ENCODE data around the gene NDUFAF8. TPM values are rescaled to one million over a fixed set of nuclear protein-coding genes. Genes with fewer than 3 reads are reported as not detected.

The NDUFAF8 gene
- total RNA-seq, 2 experiments from 2014 or later: 34.6 to 38.6 TPM

GRCh38 chr17:81232616-81233241, 6.4 kb upstream of the NDUFAF8 start:
- H3K4me1 ChIP-seq (ENCODE audit: insufficient read depth, low read length): peaks cover 22% of the 10 kb centered on the region
- intact Hi-C loops (cut with DNase I, micrococcal nuclease): no loop called here
- H3K36me3 Mint-ChIP-seq (ENCODE audit: low read depth): peaks cover 33% of the 10 kb centered on the region
- H3K9me3 ChIP-seq (ENCODE audit: control insufficient read depth in 1 of 2, insufficient read depth in 1 of 2, low read length in 2 of 2): no peaks in the 10 kb centered on the region
- no peak overlapping the region for H3K4me3 ChIP-seq (ENCODE audit: low read length)
- TF ChIP-seq CTCF (IDR thresholded peaks at IDR 0.05): no peak
- H3K9me3 Mint-ChIP-seq: no peaks in the 10 kb centered on the region
- peaks cover 23% of the 10 kb centered on the region for H3K4me1 Mint-ChIP-seq (ENCODE audit: low read depth)
- ATAC-seq (ENCODE audit: poor library complexity) (no peak), DNase-seq (no peak)
- ChIA-PET CTCF (no interaction called here), POLR2A (no interaction called here)
- H3K4me3 Mint-ChIP-seq: no peak overlapping the region
- no peak overlapping the region for H3K27ac ChIP-seq (ENCODE audit: low read depth in 1 of 2, low read length in 2 of 2)
- peaks cover 50% of the 10 kb centered on the region for H3K36me3 ChIP-seq (ENCODE audit: insufficient read depth, low read length)
- no peaks in the 10 kb centered on the region for H3K27me3 ChIP-seq (ENCODE audit: control insufficient read depth in 1 of 2, insufficient read depth in 2 of 2, low read length in 2 of 2)
- H3K27ac Mint-ChIP-seq: no peak overlapping the region
- no peaks in the 10 kb centered on the region for H3K27me3 Mint-ChIP-seq

- Mint-ChIP-seq H3K27me3 (no peaks in the 10 kb centered on the region), H3K4me3 (no peak overlapping the region), H3K4me1 (ENCODE audit: low read depth) (peaks cover 24% of the 10 kb centered on the region), H3K36me3 (ENCODE audit: low read depth) (peaks cover 29% of the 10 kb centered on the region), H3K27ac (no peak overlapping the region), H3K9me3 (no peaks in the 10 kb centered on the region)
- Histone ChIP-seq H3K4me3 (ENCODE audit: low read length) (no peak overlapping the region), H3K27ac (ENCODE audit: low read depth in 1 of 2, low read length in 2 of 2) (no peak overlapping the region), H3K27me3 (ENCODE audit: control insufficient read depth in 1 of 2, insufficient read depth in 2 of 2, low read length in 2 of 2) (no peaks in the 10 kb centered on the region), H3K9me3 (ENCODE audit: control insufficient read depth in 1 of 2, insufficient read depth in 1 of 2, low read length in 2 of 2) (no peaks in the 10 kb centered on the region), H3K36me3 (ENCODE audit: insufficient read depth, low read length) (peaks cover 50% of the 10 kb centered on the region), H3K4me1 (ENCODE audit: insufficient read depth, low read length) (peaks cover 28% of the 10 kb centered on the region)
- intact Hi-C loops (cut with DNase I, micrococcal nuclease): no loop called here
- DNase-seq (no peak), ATAC-seq (ENCODE audit: poor library complexity) (no peak)
- TF ChIP-seq CTCF (IDR thresholded peaks at IDR 0.05): no peak
- POLR2A ChIA-PET: interaction anchor here (1.0 kb wide), 1 partner anchor 10 kb away, joined by 3 read pairs; the partner anchor contains the start of gene CEP131
- CTCF ChIA-PET: no interaction called here
Observed at GRCh38 chr17:81233316-81233715, 5.8 kb upstream of the NDUFAF8 start.

GRCh38 chr17:81233811-81234505, 5.2 kb upstream of the NDUFAF8 start:
- Mint-ChIP-seq H3K4me3 (no peak overlapping the region), H3K27me3 (no peaks in the 10 kb centered on the region), H3K36me3 (ENCODE audit: low read depth) (peaks cover 29% of the 10 kb centered on the region), H3K4me1 (ENCODE audit: low read depth) (peaks cover 25% of the 10 kb centered on the region), H3K9me3 (no peaks in the 10 kb centered on the region), H3K27ac (no peak overlapping the region)
- peaks cover 30% of the 10 kb centered on the region for H3K4me1 ChIP-seq (ENCODE audit: insufficient read depth, low read length)
- DNase-seq (no peak), ATAC-seq (ENCODE audit: poor library complexity) (no peak)
- ChIA-PET POLR2A (interaction anchor here (1.0 kb wide), 1 partner anchor 11 kb away, joined by 3 read pairs; the partner anchor contains the start of gene CEP131), CTCF (no interaction called here)
- peaks cover 50% of the 10 kb centered on the region for H3K36me3 ChIP-seq (ENCODE audit: insufficient read depth, low read length)
- intact Hi-C loops (cut with DNase I, micrococcal nuclease): no loop called here
- no peak overlapping the region for H3K4me3 ChIP-seq (ENCODE audit: low read length)
- TF ChIP-seq CTCF (IDR thresholded peaks at IDR 0.05): no peak
- no peaks in the 10 kb centered on the region for H3K27me3 ChIP-seq (ENCODE audit: control insufficient read depth in 1 of 2, insufficient read depth in 2 of 2, low read length in 2 of 2)
- H3K27ac ChIP-seq (ENCODE audit: low read depth in 1 of 2, low read length in 2 of 2): no peak overlapping the region
- no peaks in the 10 kb centered on the region for H3K9me3 ChIP-seq (ENCODE audit: control insufficient read depth in 1 of 2, insufficient read depth in 1 of 2, low read length in 2 of 2)

All from CD4-positive, alpha-beta T cell (primary cell).